Anterior cingulate cortex (tissue), 58 donors: ENCODE data around the gene SAMD7.
A peak's percentile ranks its signal among the peaks of the same experiment; 100 is the strongest.

Source experiments
- DNase-seq, 58 donors: peaks; one replicate each; lab custom pipeline; 2025; lab: John Stamatoyannopoulos, UW

Gene SAMD7

GRCh38 chr3:169964176-169964575 lies 52.8 kb downstream of the SAMD7 start:
- DNase-seq: no peak

DNA sequence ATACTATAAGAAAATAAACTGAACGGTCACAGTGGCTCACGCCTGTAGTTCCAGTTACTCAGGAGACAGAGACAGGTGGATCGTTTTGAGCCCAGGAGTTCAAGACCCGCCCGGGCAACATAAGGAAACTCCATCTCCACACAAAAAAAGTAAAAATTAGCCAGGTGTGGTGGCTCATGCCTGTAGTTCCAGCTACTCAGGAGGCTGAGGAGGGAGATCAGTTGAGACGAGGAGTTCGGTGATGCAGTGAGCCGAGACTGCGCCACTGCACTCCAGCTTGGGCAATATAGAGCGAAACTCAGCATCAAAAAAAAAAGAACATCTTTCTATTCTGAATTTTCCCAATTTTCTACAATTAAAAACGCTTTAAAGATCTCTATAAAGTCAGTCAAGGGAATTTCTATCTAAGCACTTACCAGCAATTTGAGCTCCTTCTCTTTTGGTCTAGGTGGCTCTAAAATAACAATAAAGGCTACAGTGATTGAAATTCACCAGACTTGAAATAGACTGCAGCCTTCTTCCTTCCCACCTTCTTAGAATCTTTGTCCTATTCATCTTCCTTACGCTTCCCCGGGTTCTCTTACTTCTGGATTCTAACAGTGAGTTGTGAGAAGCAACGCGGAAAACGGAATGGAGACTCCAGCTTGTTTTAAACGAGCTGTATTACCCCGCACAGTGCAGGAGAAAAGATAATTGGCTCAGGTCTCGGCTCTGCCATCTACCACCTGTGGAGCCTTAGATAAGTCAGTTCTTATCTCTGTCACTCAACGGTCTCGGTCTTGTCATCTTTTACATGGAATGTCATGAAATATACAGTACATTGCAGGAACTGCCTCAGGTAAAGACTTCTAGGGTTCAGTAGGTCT lies 54.4 kb downstream of the SAMD7 start:
- peak in 7 of 58 donors; percentile 4 to 55 (median 43) for DNase-seq

DNA sequence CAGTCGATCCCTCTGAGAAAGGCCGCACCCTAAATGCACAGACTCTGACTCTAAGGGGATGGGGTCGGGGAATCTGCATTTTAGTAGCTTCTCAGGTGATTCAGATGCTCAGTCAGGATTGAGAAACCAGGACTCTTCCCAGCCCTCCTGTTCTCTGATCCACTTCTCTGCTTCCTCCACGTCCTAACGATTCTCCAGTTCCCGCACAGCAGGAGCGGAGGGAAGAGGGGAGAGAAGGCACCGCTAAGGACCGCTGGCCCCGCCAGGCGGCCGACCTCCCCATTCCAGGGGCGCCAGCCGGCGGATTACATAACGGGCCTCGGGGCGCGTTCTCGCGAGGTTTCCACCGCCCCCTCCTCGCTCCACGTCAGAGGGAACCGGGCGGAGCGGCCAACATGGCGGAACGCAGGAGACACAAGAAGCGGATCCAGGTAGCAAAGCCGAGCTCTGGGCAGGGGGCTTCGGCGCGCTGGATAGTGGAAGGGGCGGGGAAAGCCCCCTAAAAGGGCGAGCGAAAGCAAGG lies 55.1 kb downstream of the SAMD7 start, which contains the start of gene SEC62:
SEC62 (plus strand) TSS at position 380 of the 523 bp plus-strand sequence; CDS start at position 396, 16 bp downstream.
- peak; percentile 42 to 96 (median 89) for DNase-seq

DNA sequence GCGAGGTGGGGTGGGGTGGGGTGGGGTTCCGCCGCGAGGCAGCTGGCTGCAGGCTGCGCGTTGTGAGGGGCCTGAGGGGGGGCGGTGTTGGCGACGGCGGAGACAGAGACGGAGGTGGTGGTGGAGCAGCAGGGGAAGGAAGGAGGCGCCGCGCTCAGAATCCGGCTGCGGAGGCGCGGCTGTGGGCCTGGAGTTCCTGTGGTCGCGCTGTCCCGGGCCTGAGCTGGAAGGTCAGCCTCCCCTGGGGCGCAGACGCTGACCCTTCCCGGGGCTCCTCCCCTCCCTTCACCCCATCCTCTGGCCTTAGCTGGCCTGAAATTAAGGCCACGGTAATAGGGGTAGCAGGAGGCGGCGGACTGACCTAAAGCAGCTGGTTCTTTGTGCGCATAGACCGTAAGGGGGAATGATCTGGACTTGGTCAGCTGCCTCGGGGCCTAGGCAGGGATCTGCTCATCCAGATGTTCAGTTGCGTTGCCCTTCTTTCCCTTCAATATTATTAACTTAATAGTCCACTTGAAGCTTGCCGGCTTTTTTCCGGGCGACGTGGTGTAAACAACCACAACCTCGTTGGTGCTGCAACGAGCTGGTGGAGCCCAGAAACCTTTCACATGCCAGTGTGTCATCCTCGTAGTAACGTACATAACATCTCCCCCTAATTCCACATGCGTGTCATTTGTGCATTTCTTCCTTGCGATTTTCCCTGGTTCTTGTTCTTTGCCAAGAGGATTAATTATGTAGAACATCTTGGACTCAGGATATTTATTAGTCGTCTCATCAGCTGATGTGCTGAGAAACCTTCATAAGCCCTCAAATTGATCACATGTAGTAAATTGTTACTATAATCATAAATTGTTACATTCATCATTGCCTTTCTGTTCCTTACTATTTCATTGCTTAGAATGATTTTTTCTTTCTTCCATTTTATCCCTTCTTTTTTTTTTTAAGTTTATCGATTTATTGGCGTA lies 55.9 kb downstream of the SAMD7 start:
- peak in 38 of 58 donors; percentile 23 to 81 (median 58) for DNase-seq

DNA sequence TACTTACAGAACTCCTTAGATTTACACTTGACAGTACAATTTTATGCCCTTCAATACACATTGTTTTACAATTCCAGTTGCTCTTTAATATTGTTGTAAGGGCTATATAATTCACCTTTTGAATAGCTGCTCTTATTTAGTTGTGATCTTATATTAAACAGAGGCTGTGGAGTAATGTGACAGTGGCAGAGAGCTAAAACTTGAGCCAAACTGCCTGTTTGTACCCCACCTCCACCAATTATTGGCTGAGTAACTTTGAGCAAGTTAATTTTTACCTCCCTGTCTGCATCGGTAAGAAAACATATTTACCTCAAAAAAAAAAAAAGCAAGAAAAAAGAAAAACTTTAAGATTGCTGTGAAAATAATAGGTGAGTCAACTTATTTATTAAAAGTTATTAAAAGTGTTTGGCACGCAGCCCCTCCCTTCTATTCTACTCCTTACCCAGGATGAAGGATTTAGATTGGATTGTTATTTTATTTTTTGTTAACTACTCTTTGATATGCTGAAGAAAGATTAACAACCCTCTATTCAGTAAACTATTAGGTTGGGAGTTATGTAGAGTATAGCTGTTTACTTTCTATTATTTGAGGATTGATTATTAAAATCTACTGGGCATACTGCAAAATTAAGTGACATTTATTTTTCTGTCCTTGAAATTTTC lies 57.0 kb downstream of the SAMD7 start:
- no peak for DNase-seq

GRCh38 chr3:169969174-169970095 lies 58.1 kb downstream of the SAMD7 start:
- no peak for DNase-seq

GRCh38 chr3:169970847-169971246 lies 59.5 kb downstream of the SAMD7 start:
- no peak for DNase-seq

DNA sequence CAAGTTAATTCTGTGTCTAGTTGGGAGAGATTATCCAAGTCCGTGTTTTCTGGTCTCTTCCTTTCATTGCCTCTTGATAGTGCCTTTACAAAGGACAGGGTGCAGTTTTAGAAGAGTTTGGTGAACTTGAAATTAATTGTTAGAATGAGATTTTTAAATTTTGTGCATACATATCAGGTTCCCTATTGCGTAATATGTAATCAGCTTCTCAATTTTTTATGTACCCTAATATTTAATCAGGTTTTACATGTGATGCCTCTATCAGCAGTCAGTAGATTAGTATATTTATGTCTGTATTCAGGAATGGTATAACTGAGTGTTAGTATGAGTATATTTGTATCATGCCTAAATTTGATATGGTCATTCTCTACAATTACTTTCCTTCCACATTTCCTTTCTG lies 60.1 kb downstream of the SAMD7 start:
- DNase-seq: no peak

DNA sequence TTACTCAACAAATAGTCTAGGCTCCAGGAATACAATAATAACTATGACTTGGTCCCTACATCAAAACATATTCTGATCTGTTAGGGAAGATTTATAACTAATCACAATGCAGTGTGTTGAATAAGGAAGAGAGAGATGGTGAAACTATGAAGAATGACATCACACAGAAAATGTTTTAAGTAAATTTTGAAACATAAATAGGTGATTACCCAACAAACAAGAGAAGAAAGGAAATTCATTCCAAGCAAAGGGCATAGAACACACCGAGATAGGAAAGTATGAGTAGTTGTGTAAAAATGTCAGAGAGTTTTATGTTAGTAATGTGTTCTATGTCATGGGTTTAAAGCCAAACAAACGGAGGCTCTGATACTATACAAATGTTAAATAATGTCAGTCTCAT lies 68.7 kb downstream of the SAMD7 start:
- no peak for DNase-seq

DNA sequence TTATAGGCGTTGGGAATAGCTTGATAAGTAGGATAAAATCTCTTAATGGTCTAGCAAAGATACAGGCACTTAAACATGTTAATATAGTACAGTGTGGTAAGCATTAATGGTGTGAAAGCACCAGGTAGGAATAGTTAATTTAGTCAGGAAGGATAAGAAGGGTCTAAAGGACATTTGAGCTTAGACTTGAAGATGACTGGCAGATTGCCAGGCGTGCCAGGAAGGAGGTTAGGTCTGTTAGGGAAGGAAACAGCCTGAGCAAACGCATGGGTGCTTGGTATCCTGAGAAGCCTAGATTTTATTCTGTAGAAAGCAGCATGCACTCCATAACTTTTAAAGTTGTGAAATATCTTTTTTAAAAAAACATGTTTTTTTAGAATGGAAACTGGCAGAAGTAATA lies 72.9 kb downstream of the SAMD7 start:
- DNase-seq: no peak
